LNCAP (cell line): ENCODE results near the gene C1D.

ENCODE experiments used
- TF ChIP-seq, protein P1 (sequence below): fragments of 450-650 bp; IDR thresholded peaks from 2 replicates; pipeline ENCODE4 v1.5.1; 2017; ENCODE audit warnings: mild to moderate bottlenecking

The C1D gene

DNA sequence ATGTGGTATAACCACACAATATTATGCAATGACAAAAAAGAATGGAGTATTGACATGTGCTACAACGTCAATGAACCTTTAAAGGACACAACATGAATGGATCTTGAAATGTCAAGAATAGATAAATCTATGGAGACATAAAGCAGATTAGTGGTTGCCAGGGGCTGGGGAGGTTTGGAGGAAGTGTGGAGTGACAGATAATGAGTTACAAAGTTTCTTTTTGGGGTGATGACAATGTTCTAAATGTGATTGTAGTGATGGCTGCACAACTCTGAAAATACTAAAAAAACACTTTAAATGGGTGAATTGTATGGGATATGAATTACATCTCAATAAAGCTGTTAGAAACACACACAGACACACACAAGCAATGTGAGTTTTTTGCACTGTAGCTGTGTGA is 37.4 kb upstream of the C1D start:
- TF ChIP-seq, protein P1, sequence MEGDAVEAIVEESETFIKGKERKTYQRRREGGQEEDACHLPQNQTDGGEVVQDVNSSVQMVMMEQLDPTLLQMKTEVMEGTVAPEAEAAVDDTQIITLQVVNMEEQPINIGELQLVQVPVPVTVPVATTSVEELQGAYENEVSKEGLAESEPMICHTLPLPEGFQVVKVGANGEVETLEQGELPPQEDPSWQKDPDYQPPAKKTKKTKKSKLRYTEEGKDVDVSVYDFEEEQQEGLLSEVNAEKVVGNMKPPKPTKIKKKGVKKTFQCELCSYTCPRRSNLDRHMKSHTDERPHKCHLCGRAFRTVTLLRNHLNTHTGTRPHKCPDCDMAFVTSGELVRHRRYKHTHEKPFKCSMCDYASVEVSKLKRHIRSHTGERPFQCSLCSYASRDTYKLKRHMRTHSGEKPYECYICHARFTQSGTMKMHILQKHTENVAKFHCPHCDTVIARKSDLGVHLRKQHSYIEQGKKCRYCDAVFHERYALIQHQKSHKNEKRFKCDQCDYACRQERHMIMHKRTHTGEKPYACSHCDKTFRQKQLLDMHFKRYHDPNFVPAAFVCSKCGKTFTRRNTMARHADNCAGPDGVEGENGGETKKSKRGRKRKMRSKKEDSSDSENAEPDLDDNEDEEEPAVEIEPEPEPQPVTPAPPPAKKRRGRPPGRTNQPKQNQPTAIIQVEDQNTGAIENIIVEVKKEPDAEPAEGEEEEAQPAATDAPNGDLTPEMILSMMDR, result no peak

DNA sequence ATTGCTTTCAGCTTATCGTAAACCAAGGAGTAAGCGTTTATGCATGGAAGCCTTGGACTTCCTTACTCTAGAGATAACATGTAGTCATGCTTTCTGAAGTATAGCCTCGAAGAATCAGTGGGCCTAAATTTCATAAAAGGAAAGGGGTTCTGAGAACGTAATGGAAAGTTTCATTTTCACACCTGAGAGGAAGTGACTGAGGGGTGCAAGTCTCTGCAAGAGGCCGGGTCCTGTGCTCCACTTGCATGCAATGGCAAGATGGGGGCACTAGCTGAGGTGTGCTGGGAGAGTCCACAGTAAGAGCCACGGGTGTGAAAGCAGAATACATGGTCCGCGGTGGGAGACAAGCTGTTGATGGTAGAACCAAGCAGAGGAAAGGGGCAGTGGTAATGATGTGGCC is 36.5 kb upstream of the C1D start:
- TF ChIP-seq, protein P1, result no peak

DNA sequence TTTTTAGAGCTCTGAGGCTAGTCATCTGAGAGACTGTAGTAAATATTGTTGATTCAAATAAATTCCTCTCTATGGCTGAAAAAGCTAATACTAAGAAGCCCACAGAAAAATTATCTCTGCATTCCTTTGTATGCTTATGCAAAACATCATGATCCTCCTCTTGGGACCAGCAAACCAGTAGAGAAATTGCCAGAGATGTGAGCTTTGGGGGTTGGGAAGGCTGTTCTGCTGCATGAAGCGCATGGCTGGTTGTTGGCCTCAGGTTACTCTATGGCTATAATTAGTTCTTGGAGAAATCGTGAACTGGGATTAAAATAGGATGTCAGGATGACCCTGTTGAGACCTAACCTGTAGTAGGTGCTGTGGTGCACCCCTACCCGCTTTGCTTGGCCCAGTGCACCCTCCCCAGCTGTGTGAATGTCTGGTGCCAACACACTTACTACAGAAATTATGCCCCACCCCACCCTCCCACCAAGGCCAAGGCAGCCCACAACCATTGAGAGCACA is 35.5 kb upstream of the C1D start:
- TF ChIP-seq, protein P1, result no peak

DNA sequence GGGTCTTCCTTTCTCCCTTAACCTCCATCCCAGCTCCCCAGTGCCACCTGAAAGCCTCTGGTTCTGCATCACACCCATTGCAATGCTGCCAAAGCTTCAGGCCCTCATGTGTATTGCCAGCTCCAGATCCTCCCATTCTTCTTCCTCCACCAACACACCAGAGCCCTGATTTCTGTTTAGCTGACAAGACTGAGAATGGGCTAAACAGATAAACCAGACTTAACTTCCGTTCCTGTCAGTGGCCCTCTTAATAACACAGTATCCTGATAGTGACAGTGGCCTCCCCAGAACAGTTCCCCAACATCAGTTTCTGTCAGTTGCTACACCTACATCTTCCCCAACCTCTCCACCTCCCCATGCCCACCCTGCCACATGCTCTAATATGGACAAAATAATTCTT is 31.3 kb upstream of the C1D start:
- TF ChIP-seq, protein P1, result no peak

DNA sequence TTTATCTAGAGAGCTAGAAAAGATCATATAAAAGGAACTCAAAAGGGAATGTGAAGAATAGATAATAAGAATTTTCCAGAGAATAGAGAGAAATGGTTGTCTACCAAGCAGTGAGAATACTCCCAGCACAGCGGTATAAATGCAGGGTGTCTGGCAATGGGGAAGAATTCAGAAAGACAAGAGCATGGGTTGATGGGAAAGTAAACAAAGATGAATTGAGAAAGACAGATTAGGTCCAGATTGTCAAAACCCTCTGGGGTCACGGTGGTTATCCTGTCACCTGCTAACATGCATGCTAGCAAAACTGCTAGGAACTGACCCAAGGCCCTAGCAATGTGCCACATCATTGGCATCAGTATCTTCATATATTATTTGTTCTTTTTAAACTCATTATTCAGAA is 30.8 kb upstream of the C1D start:
- TF ChIP-seq, protein P1, result no peak

DNA sequence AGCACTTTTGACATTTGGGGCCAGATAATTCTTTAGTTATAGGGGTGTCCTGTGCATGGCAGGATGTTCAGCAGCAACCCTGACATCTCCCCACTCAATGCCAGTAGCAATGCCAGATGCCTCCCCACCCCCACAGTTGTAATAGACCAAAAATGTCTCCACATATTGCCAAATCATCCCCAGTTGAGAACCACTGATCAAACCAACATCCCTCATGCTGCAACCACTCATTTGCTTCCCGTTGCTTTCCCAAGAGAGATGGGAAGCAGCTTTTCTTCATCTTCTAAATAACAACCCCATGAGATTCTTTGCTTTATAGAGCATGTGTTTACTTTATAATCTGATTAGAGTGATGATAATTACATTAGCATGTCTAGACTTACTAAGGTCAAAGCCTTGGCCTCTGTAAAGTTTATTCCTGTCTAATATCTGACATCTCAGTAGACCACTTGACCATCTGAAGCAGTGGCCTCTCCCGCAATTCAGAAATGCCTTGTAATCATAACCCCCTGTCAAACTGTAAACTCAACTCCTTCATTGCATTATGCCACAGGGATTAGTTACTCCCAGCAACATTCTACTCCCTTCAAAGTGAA is 28.7 kb upstream of the C1D start:
- TF ChIP-seq, protein P1, result no peak

DNA sequence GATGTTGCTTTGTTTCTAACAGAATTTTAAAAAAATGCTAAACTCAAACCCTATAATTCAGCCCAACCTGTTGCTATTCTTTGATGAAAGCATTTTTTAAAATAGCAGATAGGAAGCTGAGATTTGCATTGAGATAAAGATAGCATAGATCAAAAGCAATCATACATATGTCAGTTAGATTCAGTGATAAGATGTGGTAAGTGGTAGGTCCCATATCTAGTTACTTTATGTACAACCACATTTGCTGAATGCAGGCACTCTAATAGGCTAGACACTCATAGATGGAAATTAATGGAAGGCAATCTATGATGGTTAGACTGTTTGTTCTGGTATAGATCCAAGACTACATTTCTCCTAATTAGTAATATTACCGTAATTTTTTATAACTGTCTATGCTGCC is 27.2 kb upstream of the C1D start:
- TF ChIP-seq, protein P1, result no peak

DNA sequence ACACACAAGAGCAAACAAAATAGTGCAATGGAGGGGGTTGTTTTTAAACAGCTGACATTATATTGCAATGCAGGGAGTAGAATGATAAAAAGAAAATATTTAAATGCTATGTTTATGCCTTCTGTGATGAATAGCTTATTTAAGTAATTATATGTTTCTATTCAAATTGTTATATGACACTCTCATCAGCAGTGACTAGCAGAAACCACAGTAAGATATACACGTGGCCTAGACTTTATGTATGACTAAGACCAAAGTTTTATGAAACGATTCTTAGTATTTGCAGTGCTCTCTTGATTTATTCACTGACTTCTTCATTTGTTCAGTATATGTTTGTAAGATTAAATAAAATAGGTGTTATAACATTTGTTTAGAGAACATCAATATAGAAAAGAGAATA is 26.1 kb upstream of the C1D start:
- TF ChIP-seq, protein P1, result no peak
